Parathyroid adenoma (tissue), 2 donors: ENCODE measurements around the gene EFHC1.

Source experiments
- H2AFZ ChIP-seq: fragments of 300-600 bp; sonication (generic); one replicate; pipeline ENCODE4 v1.7.0; 2017; ENCODE audit warnings: antibody characterized with exemption, mild to moderate bottlenecking
- H3K27ac ChIP-seq: fragments of 300-600 bp; sonication (generic); one replicate; pipeline ENCODE4 v1.7.0; 2017
- H3K27me3 ChIP-seq: fragments of 300-600 bp; sonication (generic); one replicate; pipeline ENCODE4 v1.7.0; 2017; ENCODE audit warnings: low read length; ENCODE audit not compliant: control insufficient read depth, insufficient read depth
- H3K36me3 ChIP-seq: fragments of 300-600 bp; sonication (generic); one replicate; pipeline ENCODE4 v1.7.0; 2017; ENCODE audit warnings: low read length; ENCODE audit not compliant: control insufficient read depth, insufficient read depth
- H3K4me1 ChIP-seq: fragments of 300-600 bp; sonication (generic); one replicate; pipeline ENCODE4 v1.7.0; 2017; ENCODE audit warnings: control low read depth
- H3K4me2 ChIP-seq: fragments of 300-600 bp; sonication (generic); one replicate; pipeline ENCODE4 v1.7.0; 2017; ENCODE audit warnings: low read length
- H3K4me3 ChIP-seq: fragments of 300-600 bp; sonication (generic); one replicate; pipeline ENCODE4 v1.7.0; 2017; ENCODE audit warnings: low read depth, low read length
- H3K79me2 ChIP-seq: fragments of 300-600 bp; sonication (generic); one replicate; pipeline ENCODE4 v1.7.0; 2017; ENCODE audit warnings: control low read depth
- H3K9ac ChIP-seq: fragments of 300-600 bp; sonication (generic); one replicate; pipeline ENCODE4 v1.7.0; 2017; ENCODE audit warnings: mild to moderate bottlenecking
- H3K9me3 ChIP-seq: fragments of 300-600 bp; sonication (generic); one replicate; pipeline ENCODE4 v1.7.0; 2017; ENCODE audit warnings: low read length; ENCODE audit not compliant: control insufficient read depth
- TF ChIP-seq, protein P1 (sequence below): fragments of 300-600 bp; sonication (generic); IDR thresholded peaks from one replicate; pipeline ENCODE4 v1.7.0; 2017; ENCODE audit warnings: antibody characterized with exemption, mild to moderate bottlenecking
- donor health status: primary hyperparathyroidism.

The EFHC1 gene

DNA sequence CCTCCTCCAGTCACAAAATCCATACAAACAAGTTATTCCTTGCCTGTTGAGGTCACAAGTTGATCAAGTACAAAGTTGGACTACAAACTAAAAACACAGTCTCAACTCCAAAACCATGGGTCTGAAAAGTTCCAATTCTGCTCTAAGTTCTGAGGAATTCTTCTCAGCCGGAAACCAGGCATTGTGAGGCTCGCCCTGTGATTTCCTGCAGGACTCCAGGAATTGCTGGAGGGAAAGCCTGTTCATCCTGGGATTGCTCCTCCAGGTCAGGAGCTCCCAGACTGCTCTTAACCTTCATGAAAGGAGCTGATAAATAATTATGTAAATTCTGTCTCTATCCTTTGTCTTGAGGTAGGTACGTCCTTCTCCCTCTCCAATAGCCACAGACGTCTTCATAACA, 148.2 kb downstream of the EFHC1 start:
- Histone ChIP-seq H3K79me2 (peaks cover 8% of the 10 kb centered on the region), H3K4me2 (no peak overlapping the region), H3K4me3 (no peak overlapping the region), H3K36me3 (no peaks in the 10 kb centered on the region), H3K4me1 (no peaks in the 10 kb centered on the region), H3K27ac (no peak overlapping the region), H3K9ac (no peak overlapping the region), H2AFZ (no peak overlapping the region), H3K9me3 (no peaks in the 10 kb centered on the region), H3K27me3 (no peaks in the 10 kb centered on the region)
- TF ChIP-seq, protein P1, sequence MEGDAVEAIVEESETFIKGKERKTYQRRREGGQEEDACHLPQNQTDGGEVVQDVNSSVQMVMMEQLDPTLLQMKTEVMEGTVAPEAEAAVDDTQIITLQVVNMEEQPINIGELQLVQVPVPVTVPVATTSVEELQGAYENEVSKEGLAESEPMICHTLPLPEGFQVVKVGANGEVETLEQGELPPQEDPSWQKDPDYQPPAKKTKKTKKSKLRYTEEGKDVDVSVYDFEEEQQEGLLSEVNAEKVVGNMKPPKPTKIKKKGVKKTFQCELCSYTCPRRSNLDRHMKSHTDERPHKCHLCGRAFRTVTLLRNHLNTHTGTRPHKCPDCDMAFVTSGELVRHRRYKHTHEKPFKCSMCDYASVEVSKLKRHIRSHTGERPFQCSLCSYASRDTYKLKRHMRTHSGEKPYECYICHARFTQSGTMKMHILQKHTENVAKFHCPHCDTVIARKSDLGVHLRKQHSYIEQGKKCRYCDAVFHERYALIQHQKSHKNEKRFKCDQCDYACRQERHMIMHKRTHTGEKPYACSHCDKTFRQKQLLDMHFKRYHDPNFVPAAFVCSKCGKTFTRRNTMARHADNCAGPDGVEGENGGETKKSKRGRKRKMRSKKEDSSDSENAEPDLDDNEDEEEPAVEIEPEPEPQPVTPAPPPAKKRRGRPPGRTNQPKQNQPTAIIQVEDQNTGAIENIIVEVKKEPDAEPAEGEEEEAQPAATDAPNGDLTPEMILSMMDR: no peak

DNA sequence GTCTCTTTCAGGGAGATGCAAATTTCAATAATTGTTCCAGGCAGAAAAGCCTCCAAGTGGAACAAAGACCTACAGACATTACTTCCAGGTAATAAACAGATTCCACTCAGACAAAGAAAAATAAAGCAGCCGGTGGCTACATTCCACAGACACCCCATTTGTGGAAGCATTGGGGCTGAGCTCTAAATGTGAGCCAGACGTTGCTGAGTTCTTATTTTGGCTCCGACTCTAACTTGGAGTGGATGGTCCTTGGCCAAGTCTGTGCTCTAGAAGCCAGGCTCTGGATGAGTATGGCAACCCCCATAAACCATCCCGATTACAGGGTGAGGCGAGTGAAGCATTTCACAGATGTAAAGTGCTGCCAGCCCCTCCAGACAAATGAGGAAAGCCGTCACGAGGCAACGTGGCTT, 150.2 kb downstream of the EFHC1 start:
- Histone ChIP-seq H3K9ac (no peak overlapping the region), H3K79me2 (peaks cover 5% of the 10 kb centered on the region), H3K9me3 (no peaks in the 10 kb centered on the region), H2AFZ (no peak overlapping the region), H3K27me3 (no peaks in the 10 kb centered on the region), H3K4me1 (no peaks in the 10 kb centered on the region), H3K4me3 (no peak overlapping the region), H3K4me2 (no peak overlapping the region), H3K27ac (no peak overlapping the region), H3K36me3 (no peaks in the 10 kb centered on the region)
- TF ChIP-seq, protein P1: no peak

DNA sequence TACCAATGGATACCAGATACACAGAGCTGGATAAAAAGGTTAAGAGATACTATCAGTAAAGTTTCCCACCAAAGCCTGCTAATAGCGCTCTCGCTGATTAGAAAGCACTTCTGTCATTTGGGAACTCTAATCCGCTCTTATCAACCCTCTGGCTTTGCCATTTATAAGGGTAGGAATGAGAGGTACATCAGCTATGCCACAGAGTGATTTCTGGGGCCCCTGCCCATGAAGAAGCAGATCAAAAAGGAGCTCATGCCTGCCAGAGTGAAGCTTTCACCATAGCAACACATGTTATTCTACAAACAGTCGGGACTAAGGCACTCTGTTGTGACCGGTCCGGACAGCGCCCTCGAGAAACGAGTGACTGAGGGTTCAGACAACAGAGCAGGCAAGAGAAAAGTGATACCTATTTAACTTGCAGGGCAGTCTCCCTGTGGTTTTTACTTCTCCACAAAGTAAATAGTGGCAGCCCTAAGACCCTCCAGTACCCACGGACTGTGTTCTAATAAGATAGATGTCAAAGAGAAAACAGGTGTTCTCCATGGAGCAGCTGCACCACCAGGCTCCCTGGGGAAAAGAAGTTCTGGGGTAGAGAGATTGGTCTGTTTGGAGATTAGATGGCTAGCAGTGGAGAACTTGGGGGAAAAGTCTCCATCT, 151.1 kb downstream of the EFHC1 start:
- TF ChIP-seq, protein P1: no peak
- H3K9ac ChIP-seq: no peak overlapping the region
- H3K27me3 ChIP-seq: no peaks in the 10 kb centered on the region
- no peaks in the 10 kb centered on the region for H3K36me3 ChIP-seq
- no peak overlapping the region for H3K4me2 ChIP-seq
- H2AFZ ChIP-seq: no peak overlapping the region
- no peak overlapping the region for H3K4me3 ChIP-seq
- H3K4me1 ChIP-seq: no peaks in the 10 kb centered on the region
- H3K9me3 ChIP-seq: no peaks in the 10 kb centered on the region
- peaks cover 5% of the 10 kb centered on the region for H3K79me2 ChIP-seq
- no peak overlapping the region for H3K27ac ChIP-seq

DNA sequence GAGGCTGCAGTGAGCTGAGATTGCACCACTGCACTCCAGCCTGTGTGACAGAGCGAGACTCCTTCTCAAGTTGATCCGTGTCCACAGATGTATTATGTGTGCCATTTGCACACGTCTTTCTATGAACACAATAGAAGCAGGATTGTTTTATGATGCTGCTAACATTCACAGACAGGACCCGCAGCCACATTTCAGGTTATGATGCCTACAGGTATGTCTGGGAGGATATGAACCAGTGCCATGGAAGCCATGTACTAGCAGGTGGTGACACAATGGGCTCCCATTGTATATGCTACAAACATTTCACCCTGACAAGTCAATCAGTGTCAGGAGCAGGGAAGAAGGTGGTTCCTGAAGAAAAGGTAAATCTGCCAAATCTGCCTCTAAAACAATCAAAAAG, 152.4 kb downstream of the EFHC1 start:
- H3K9me3 ChIP-seq: no peaks in the 10 kb centered on the region
- H3K36me3 ChIP-seq: no peaks in the 10 kb centered on the region
- H3K4me3 ChIP-seq: no peak overlapping the region
- no peak overlapping the region for H3K9ac ChIP-seq
- H3K27me3 ChIP-seq: no peaks in the 10 kb centered on the region
- no peaks in the 10 kb centered on the region for H3K4me1 ChIP-seq
- H3K79me2 ChIP-seq: peaks cover 3% of the 10 kb centered on the region
- no peak overlapping the region for H3K4me2 ChIP-seq
- H2AFZ ChIP-seq: no peak overlapping the region
- no peak overlapping the region for H3K27ac ChIP-seq
- TF ChIP-seq, protein P1: no peak

DNA sequence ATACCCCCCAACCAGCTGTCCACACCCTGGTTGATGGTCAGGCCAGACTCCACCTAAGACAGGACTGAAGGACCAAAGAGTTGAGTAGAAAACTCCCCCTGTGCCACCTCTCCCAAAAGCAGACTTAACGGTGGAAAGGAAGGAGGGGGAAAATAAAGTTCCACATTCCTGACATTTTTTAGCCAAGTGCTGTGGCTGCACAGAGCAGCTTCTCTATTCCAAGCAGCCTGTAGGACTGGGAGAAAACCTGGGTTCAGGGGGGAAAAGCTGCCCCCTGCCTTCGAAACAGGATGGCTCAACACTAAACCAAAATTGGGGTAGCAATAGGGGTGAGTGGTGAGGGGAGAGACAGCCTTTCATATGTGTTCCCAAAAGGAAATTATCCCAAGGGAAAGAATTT, 153.2 kb downstream of the EFHC1 start:
- Histone ChIP-seq H3K4me3 (no peak overlapping the region), H2AFZ (no peak overlapping the region), H3K36me3 (no peaks in the 10 kb centered on the region), H3K9me3 (no peaks in the 10 kb centered on the region), H3K4me2 (no peak overlapping the region), H3K27ac (no peak overlapping the region), H3K27me3 (no peaks in the 10 kb centered on the region), H3K79me2 (peaks cover 3% of the 10 kb centered on the region), H3K9ac (no peak overlapping the region), H3K4me1 (peaks cover 3% of the 10 kb centered on the region)
- TF ChIP-seq, protein P1: no peak
